ENCODE results near the gene RPS3. TPM values are rescaled to one million over a fixed set of nuclear protein-coding genes. Genes with fewer than 3 reads are reported as not detected.
"Not testable (repeated sequence)": the region's sequence is repeated elsewhere in the genome, so short reads cannot be mapped to it uniquely, and the experiment has no call there.

The RPS3 gene
- total RNA-seq, 1 donor from 2014 or later, result 1,433 TPM

DNA sequence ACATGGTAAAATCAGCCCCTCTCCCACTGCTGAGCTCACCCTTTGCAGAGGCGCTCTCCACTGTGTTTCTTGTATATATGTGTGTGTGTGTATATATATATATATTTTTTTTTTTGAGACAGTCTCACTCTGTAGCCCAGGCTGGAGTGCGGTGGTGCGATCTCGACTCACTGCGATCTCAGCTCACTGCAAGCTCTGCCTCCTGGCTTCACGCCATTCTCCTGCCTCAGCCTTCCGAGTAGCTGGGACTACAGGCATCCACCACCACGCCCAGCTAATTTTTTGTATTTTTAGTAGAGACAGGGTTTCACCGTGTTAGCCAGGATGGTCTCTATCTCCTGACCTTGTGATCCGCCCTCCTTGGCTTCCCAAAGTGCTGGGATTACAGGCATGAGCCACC lies 13.8 kb downstream of the RPS3 start:
- DNase-seq (ENCODE audit: low spot score), result not testable (repeated sequence)

DNA sequence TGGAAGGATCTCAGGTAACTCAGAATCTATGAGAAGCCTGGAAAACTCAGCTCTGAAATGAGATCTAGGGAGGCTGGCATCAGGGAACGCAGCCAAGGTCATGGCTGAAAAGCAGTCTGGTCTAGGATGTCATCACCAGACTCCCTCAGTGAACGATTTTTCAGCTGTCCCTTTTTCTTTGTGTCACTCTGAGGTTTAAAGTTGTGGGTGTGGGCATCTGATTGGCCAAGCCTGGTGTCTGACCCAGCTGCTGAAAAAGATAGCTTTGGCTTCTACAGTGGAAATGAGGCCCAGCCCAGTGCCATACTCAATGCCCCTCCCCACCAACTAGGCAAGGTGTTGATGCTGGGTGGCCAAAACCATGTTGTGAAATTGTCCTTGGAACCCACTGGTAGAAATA lies 14.5 kb downstream of the RPS3 start:
- DNase-seq (ENCODE audit: low spot score), result no peak

DNA sequence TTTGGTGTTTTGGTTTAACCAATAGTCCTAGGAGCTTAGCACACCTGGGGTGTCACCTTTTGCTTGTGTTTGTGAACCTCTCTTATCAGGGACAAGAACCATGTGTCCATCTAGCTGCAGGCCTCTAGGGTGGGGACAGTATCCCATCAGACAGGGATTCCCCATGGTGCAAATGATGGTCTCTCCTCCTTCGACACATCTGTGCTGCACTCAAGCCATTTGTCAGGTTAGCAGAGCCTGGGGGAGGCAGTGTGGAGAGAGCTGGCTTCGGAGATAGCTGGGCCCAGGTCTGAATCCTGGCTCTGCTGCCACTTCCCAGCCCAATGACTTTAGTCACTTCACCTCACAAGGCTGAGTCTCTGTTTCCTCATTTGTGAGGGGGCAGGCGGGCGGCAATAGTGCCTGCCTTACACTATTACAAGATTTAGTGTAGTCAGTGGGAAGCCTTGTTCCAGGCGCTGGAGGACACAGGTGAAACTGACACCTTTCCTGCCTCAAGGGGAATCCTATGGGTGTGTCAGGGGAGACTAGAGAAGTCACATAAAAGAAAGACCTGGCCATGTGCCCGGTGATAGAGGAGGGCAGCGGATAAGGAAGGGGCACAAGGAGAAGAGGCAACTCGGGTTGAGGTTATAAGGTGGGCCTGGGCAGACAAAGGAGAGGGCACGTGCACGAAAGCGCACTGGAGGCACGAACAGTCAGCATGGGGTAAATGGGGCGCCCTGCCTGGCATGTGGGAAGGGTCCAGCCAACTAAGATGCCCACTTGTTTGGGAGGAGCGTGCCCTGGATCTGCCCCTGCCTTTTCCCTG lies 21.1 kb downstream of the RPS3 start:
- no peak for DNase-seq (ENCODE audit: low spot score)

DNA sequence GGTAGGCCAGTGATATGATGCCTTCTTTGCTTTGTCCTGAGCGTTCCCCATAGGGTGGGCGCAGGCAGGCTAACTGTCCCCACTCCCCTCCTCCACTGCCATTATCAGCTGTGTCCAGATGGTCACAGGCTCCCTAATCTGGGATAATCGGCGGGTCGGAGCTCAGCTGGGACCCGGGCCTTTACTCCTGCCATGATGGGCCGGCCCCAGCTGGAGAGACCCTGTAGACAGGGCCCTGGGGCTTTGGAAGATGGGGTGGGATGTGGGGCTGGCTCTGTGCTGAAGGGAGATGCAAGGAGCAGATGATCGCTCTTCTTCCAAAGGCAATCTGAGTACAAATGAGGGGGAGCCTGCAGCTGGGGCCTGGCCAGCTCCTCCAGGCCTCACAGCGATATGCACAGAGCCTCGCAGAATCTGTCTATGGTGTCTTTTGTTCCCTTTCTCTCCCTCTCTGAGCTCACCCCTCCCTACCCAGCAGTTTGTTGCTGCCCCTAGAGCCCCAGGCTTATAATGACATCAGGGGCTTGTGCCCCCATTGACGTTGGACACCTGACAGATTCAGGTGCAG lies 21.8 kb downstream of the RPS3 start:
- DNase-seq (ENCODE audit: low spot score), result no peak

DNA sequence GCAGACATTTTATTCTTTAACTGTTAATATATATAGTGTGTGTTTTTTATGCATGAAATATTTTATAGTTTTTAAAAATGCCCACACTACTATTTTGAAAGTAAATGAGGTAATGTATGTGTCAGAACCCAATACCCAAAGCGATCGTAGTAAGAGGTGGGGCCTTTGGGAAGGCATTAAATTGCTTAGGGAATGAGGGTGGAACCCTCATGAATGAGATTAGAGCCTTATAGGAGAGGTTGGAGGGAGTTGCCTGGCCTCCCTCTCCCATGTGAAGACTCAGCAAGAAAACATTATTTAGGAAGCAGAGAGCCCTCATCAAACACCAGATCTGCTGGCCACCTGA lies 22.6 kb downstream of the RPS3 start:
- no peak for DNase-seq (ENCODE audit: low spot score)

DNA sequence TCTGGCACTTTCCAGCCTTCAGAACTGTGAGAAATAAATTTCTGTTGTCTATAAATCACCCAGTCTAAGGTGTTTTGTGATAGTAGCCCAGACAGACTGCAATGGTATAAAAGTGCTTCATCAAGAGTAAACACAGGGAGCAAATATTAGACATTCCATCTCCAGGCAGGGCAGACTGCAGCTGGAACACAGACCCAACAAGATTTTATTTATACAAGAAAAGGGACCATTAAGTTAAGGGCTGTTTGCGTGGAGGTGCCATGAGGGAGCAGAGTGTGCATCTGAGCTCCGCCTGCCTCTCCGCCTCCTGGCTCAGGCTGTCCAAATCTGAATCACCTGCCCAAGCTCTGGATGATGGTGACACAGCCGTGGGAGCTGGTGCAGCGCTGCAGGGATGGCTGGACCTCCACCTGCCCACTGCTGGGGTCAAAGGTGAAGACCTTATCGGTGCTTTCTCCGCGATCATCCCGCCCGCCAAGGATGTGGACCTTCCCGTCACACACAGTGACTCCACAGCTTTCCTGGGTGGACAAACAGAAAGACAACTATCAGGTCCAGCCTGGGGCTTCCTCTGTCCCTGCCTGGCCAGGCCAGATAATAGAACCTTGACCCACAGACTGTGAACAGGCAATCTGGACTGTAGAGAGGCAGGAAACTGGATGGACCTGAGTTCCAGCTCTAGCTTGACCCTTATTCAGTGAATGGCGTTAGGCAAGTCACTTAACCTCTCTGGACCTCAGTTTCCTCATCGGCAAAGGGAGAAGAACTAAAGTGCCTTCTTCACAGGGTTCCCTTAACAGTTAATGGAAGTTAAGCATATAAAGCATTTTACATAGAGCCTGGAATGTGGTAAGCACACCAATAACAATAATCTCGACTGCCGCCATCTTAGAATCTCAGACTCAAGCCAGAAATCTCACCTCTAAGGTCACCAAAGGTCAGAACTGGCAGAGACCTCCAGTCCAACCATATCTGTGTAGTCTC lies 23.2 kb downstream of the RPS3 start:
- DNase-seq (ENCODE audit: low spot score), result no peak

DNA sequence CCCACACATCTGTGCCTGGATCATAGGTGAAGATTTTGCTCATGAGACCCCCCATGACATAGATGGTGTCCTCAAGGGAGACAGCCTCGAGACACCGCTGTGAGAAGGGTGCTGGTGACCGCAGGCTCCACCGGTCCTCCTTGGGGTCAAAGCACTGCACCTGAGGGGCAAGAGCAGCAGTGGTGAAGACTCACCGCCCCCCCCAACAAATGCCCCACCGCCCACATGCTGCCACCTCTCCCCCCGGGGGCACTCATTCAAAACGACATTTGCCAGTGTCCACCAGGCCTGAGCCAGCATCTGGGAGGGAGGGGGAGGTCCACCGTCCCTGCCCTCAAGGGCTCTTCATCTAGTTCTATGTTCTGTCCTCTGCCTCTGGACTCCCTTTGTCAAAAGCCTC lies 24.4 kb downstream of the RPS3 start:
- no peak for DNase-seq (ENCODE audit: low spot score)

DNA sequence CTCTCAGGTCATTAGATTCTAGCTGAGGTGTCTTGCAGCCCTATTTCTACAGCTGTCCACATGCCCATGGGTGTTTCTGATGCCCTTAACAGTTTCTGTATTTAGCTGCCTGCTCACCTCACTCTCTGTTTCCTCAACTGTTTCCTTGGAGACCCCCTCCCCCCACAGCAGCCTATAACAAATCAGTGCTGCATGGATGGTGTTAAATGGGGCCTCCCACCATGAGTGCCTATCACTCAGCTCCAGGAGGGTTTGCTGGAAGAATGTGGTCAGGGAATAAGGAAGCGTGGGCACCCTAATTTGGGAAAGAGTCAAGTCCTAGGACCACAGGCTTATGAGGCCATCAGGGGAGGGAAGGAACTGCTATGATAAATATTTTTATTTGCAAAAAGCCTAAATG lies 25.1 kb downstream of the RPS3 start:
- DNase-seq (ENCODE audit: low spot score), result no peak

DNA sequence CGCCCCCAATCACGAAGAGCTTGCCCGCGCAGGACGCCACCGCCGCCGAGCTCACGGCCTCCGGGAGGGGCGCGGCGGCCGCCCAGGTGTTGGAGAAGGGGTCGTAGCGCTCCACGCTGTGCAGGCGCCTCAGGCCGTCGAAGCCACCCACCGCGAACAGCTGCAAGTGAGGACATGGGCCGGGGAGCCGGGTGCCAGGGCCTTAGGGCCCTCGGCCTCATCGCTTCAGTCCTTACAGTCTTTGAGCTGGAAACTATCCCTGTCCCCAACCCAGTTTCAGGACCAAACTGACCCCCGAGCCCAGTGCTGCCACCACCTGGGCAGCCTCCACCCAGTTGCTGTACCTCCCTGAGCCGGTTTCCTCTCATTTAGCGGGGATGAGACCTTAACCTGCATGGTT lies 26.1 kb downstream of the RPS3 start:
- no peak for DNase-seq (ENCODE audit: low spot score)

DNA sequence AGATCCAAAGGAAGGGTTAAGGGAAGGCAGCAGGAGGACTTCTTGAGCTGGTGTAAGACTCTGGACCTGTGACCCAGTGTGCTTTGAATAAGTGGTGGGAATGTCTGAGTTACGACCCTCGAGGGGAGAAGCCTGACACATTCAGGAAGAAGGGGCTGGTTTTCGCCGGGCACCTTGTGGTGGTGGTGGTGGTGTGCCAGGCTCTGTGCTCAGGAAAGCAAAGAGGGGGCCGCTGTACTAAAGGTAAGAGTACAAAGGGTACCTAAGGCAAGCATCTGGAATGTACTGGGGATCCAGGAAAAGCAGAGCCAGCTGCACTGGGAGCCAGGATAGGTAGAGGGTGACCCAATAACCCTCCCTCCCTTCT lies 27.4 kb downstream of the RPS3 start:
- DNase-seq (ENCODE audit: low spot score), result no peak

DNA sequence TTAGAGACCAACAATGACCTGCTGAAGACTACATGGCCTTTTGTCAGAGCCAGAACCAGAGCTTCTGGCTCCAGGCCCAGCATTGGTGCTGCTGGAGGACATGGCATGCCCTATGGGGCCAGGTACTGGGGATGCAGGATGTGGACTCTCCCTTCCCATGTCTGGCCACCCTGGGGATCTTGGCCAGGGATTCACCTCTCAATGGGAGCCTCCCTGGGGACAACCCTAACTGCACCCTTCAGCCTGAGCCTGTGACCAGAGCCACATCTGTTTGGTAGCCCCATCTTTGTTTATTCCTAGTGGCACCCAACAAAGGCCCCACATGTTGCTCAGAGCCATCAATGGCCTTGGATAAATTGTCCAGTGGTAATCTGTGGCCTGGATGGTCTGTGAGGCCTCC lies 27.9 kb downstream of the RPS3 start:
- no peak for DNase-seq (ENCODE audit: low spot score)

DNA sequence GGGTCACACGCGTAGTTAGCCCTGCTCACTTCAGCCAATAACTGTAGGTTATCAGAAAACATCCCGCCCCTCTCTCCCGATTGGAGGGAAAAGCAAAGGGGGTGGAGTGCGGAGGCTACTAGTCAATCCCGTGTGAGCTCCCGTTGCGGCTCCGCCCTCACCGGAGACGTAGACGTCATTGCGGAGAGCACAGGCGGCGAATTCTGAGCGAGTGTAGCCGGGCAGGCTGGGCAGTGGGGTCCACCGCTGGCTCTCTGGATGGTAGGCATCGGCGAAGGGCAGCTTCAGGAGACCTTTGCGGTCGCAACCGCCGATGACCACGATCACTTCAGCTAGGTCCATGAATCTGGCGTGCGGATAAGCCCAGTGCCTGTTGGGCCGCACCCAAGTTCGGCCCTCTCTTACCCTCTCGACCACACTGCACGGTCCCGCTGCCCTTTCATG lies 29.0 kb downstream of the RPS3 start:
- no peak for DNase-seq (ENCODE audit: low spot score)

DNA sequence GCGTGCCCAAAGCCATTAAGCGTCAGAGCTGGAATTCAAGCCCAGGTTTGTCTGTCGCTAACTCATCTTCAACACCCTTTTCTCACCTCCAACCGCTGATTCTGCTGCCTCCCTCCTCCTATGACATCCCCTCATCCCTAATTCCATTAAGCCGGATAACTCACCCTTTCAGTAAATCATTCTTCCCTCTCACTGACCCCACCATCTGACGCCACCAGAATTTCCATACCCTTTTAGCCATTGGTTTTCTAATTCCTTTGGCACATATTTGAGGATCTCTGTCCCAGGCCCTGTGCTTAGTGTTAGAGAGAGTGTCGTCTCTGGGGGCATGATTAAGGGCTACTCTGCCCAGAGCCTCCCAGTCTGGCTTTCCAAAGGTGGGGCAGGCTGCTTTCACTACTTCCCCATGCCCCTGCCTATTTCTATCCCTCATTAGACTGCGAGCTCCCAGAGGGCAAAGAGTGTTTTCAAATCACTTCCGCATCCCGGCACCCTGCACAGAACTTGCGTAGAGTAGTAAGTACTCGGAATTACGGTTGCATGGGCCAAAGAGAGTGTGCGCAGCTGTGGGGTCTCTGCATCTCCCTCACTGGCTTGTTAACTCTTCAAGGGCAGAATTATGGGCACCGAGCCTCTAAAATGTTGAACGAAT lies 29.8 kb downstream of the RPS3 start:
- DNase-seq (ENCODE audit: low spot score), result no peak

DNA sequence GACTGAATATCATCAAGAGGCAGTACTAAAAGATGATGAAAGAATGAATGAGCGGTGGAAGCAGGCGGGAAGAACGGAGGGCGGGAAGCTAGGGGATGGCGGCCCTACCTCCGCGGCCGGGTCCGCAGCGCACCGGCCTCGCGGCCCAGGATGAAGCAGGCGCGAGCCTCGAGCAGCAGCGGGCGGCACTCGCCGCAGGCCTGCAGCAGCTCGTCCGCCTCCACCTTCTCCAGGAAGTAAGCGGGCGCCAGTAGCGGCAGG lies 30.3 kb downstream of the RPS3 start:
- no peak for DNase-seq (ENCODE audit: low spot score)

DNA sequence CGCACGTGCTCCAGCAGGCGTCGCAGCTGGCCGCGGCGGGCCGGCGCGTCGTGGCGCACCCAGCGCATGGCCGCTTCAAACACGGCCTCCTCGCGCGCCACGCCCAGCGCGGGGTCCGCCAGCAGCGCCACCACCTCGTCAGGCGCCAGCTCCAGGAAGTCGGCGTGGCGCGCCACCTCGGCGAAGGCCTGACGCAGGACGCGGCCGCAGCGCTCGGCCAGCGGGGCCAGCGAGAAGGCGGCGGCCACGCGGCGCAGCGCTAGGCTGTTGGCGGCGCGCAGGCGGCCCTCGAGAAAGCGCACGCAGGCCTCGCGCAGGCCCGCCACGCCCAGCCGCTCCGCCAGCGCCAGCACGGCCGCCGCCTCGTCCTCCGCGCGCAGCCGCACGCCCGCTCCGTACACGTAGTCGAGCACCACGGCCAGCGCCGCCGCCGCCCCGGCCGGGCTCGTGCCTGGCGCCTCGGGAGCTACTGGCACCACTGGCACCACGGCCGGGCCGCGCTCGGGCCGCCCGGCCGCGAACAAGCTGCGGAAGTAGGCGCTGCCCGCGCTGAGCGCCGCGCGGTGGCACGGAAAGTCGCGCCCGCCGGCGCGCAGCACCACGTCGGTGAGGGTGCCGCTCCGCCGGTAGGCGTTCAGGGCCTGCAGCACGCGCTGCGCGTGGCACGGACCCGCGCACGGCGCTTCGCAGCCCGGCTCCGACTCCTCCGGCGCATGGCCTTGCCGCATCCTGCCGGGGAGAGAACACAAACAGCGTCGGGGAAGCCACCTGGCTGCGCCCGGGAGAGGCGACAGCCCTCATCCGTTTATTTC lies 30.8 kb downstream of the RPS3 start:
- DNase-seq (ENCODE audit: low spot score), result no peak

DNA sequence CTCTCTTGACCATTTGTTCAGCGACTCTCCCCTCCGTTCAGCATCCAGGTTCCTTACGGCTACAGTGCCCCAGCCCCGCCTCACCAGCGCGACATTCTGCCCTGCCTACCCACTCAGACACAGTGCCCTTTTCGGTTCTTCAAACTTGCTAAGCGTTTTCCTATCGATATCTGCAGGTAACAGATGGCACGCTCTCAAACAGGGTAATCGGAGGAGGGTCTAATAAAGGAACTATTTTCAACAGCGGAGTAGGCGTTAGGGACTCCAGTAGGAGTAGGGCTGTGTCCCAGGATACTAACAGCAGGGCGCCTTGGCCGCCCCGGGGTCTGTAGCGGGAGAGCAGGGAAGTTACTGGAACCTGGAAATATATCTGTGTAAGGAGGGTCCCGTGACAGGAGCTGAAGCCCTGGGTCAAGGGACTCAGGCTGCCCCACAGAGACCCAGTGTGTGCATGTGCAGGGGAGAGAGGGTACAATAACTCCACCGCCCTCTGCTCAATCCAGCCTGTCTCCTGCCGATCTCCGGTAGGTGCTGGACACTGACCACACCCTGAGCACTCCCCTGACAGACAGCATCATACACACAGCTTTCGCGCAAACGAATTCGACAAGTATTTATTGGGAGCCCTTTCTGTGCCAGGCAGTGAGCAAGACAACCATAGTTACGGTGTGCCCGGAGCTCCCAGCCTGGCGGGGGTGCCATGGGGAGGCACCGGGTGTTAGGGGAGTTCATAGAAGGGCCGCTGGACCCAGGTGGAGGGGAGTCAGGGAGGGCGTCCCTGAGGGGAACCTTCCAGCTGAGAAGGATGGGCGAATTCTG lies 31.6 kb downstream of the RPS3 start:
- no peak for DNase-seq (ENCODE audit: low spot score)

DNA sequence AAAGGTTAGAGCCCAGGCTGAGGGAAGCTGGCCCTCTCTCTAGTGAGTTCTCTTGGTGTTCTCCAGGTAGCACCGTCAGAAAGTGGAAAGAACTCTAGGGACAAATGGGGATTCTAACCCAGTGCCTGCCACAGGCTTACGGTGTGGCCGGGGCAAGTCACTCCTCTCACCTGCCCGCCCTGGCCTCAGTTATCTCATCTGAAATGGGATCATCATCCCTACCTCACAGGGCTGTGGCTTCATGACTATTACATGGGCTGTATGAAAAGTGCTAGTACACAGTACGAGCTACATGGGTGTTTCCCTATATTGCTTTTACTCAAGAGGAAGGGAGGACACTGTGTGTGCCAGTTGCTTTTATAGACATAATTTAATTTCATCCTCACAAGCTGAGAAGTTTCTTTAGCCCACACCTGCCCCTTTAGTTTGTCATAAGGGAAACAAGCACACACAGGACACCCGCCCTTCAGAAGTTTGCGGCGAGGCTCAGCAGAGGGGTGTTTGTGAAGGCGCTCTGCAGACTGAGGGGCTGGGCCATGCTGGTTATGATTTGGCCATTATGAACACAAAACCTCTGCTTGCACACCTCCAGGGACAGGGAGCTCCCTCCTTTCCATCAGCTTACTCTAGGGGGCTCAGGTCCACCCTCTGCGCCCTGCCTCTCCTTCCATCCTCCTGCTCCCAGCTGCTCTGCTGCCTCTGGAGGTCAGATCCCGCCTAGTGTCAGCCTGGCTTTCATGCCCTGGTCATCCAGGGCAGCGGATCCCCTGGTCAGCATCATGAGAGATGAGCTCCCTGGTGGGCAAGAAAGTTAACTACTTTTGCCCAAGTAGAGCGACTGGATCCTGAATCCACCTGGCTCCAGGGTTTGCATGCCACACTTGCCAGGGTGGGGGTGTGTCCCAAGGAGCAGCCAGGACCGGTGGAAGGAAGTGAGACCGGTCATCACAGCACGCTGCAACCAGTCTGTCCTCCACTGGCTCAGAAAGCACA lies 32.5 kb downstream of the RPS3 start:
- no peak for DNase-seq (ENCODE audit: low spot score)

DNA sequence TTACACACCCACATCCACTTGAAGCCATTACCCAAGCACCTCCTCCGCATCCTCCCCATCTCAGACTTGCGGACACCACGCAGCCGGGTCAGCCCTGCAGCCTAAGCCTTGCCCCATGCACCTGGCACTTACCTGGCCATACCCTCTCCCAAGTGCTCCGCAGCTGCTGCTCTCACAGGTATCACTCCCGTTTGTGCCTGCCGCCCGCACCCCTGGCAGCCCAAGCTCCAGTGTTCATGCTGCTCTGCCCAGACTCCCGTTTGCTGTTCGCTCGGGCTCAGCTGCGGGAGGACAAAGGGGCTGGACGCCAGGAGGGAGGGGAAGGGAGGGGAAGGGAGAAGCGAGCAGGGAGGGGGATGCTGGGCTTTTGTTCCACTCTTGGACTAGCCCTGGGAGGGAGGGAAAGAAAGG lies 33.6 kb downstream of the RPS3 start, which contains the start of gene KLHL35:
Gene KLHL35 (minus strand): TSS at position 293 of the 411 bp plus-strand sequence. CDS start 2,574 bp downstream, outside the sequence.
- DNase-seq (ENCODE audit: low spot score), result no peak

DNA sequence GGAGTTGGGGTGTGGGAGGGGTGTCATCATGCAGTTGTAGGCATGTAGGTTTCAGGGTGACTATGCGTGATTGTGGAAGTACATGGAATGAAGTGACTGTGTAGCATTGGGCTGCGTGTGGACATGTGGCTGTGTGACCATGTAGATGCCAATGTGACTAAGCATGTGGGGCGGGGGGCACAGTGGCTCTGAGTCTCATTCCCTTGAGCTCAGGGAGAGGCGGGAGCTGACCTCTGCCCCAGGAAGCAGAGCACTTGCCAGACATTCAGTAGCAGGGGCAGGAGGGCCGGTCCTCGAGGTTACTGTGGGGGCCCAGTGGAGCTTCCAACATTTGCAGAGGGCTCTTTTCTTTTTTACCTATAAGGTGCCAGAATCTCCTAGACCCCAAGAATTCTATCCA lies 34.1 kb downstream of the RPS3 start:
- no peak for DNase-seq (ENCODE audit: low spot score)

Measured in mesenteric fat pad (tissue), 1 donor.